NCI-H82 treated with DMSO at 0.1 percent for 48 hours (cell line): ENCODE results near the gene NUDT14.

ENCODE experiments used
- DNase-seq: peaks from one replicate; lab custom pipeline; 2025; ENCODE audit not compliant: unreplicated experiment; lab: John Stamatoyannopoulos, UW

NUDT14 gene

DNA sequence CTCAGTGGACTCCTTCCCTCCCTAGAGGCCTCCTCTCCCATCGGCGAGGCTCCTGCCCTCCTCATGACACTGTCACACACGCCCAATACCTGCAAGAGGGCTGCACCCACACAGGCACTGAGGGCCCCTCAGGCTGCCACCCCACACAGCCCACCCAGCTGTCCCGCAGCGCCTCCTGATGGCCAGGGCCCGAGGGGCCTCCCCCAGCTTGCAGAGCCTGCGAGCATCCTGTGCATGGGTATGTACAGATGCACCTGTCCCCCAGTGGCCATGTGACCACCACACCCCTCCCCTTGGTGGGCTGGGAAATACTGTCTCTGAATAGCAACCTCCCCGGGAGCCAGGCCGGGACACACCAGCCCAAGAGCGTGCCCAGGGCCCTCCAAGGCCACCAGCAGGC, 19.0 kb upstream of the NUDT14 start:
- no peak for DNase-seq

- DNase-seq: no peak
Observed at GRCh38 chr14:105199093-105199492, 18.0 kb upstream of the NUDT14 start.

GRCh38 chr14:105198588-105198987, 17.5 kb upstream of the NUDT14 start:
- no peak for DNase-seq

DNA sequence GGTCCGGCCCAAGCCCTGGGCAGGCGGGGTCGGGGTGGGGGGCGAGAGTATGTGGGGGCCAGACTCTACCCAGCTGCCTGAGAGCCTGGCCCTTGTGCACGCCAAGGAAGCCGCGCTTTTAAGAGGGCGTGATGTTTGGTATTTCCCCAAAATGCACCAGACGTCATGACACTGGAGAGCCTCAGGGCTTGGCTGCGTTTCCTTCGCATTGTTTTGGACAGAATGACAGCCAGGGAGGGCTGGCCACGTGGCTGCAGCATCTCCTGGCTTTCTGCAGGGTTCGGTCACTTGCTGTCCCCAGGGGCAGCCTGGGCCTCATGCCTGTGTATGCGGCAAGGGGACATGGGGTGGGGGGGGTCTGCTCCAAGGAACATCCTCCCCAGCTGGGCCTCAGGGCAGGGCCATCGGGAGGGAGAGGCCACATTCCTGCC, 16.1 kb upstream of the NUDT14 start:
- no peak for DNase-seq

- DNase-seq: no peak
Observed at GRCh38 chr14:105196265-105196960, 15.3 kb upstream of the NUDT14 start.

GRCh38 chr14:105195522-105196264, 14.6 kb upstream of the NUDT14 start:
- no peak for DNase-seq

- no peak for DNase-seq
Observed at GRCh38 chr14:105195051-105195450, 13.9 kb upstream of the NUDT14 start.

DNA sequence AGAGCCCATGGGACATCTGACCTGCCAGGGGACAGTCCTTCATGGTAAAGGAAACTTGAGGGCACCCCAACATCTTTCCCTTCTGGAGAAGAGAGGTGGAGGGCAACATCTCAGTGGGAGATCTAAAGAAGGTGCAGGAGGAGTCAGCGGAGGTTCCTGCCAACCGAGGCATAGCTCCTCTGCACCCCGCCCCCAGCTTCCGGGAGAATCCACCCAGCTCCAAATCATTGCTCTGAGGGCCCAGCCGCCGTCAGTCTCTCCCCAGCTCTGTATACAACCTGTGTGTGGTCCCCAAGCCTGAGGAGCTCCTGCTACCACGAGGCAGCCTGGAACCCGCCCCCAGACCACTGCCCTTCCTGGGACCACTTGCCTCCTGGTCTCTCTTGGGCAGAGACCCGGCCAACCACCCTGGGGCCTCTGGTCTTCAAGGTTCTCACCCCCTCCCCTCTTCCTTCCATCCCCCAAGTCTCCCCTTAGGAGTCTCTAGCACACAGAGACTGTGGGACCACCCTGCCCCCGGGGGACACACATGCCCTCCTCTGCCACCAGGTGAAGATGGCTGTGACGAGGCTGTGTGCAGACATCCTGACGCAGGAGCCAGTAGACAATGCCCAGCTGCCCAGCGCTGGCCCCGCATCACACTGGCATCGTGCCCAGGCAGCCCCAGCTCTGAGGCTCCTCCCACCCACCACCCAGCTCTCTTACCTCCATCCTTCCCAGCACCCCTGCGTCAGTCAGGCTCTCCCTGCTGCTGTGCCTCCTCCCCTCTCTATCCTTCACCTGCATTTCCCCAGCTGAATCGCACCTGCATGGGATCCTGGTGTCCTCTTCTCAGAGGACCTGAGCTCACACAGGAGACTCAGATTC, 13.0 kb upstream of the NUDT14 start:
- DNase-seq: no peak

- DNase-seq: no peak
Observed at GRCh38 chr14:105192866-105193731, 12.0 kb upstream of the NUDT14 start.

DNA sequence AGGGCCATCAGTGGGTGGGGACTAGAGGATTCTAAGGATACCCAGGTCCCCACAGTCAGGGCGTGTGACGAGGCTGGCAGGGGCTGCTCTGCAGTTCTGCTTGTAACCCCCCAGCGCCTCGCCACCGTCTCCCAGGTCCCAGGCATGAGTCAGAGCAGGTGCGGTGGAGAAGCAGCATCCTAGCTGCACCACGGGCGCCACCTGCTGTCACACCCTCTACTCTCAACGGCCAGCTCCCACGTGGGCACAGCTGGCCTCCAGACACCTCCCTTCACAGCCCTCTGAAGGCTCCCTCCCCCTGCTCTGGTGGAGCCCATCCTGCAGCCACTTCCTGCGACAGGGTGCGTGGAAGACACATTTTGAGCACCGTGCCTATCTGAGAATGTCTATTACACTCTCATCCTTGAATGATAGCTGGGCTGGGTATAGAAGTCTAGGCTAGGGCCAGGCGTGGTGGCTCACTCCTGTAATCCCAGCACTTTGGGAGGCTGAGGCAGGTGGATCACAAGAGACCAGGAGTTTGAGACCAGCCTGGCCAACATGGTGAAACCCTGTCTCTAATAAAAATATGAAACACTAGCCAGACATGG, 6.9 kb upstream of the NUDT14 start:
- no peak for DNase-seq

DNA sequence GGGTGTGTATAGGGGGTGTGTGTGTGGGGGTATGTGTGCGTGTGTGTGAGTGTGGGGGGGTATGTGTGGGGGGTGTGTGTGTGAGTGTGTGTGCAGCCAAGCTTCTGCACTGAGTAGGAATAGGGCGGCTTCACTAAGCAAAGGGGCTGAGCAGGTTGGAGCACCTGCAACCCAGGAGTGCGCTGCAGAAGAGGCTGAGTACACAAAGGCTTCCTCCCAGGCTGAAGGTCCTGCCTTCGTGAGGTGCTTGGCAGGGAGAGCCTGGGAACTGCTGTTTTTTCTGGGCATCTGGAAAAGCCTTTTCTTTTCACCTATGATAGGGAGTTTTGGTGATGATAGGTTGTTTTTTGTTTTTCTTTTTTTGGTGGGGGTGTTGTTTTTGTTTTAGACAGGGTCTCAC, 6.0 kb upstream of the NUDT14 start:
- DNase-seq: no peak

DNA sequence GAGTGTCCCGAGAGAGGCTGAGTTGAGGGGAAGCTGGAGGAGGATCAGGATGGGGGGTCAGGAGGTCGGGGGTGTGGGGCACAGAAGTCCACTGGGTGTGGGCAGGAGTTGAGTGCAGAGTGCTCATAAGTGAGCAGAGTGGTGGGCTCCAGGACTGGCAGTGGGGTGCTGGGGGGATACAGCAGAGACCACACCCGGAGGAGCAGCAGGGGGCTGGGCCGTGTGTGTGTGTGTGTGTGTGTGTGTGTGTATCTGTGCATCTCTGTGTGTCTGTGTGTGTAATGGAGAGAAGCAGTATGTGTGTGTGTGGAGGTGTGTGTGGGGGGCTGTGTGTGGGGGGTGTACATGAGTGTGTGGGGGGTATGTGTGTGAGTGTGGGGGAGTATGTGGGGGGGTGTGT, 4.9 kb upstream of the NUDT14 start:
- DNase-seq: no peak

DNA sequence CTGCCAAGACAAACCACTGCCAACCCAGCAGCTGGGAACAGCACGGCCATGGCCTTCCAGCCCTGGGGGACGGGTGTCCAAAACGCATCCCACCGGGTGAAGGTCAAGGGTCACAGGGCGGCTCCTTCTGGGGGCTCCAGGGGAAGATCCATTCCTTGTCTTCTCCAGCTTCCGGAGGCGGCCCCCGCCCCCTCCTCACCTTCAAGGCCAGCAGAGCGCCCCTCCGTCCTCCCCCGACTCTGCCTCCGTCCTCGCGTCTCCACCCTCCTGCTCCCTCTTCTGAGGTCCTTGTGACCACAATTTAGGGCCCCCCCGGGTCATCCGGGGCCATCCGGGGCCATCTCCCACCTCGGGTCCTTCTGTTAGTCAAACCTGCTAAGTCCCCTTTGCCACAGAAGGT, 3.9 kb upstream of the NUDT14 start:
- no peak for DNase-seq

DNA sequence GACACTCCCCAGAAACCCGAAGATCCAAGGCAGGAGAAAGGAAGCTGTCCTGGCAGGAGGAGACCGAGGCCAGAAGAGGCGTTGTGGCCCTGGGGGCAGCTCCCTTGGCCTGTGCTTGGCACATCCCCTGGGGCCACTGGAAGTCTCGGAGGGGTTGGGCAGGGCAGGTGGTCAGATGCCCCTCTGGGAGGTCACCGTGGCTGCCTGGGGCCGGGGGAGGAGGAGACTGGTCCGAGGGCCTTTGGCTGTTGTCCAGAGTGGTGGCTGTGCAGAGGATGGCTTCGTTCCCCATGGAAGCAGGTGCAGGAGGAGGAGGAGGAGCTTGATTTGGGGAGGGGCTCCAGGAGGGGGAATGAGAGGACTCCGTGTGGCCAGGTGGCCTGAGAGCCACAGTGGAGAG, 3.3 kb upstream of the NUDT14 start:
- no peak for DNase-seq

DNA sequence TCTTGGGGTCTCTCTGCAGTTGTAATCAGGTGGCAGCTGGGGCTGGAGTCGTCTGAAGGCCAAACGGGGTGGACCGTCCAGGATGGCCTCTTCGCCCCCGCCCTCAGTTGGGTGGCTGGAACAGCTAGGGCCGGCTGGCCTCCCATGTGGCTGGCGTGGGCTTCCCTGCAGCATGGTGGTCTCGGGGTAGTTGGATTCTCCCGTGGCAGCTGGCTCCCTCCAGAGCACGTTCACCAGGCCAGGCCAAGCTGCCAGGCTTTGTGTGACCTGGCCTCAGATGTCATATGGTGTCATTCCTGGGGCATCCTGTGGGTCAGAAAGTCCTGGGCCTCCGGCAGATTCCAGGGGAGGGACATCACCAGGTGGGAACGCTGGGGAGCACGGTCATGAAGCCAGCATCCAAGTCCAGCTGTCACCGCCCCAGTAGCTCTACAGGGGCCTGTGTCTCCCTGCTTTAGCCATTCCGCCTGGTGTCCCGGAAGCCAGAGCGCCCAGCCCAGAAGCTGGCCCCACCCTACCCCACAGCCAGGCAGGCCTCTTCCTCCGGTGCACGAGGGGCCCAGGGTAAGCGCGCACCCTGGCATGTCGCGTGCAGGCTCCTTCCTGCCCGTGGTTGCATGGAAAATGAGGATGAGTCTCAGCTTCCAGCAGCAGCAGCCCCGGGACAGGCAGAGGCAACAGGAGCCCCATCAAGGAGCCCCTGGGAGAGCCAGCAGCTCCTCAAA, 1.3 kb upstream of the NUDT14 start:
- no peak for DNase-seq

DNA sequence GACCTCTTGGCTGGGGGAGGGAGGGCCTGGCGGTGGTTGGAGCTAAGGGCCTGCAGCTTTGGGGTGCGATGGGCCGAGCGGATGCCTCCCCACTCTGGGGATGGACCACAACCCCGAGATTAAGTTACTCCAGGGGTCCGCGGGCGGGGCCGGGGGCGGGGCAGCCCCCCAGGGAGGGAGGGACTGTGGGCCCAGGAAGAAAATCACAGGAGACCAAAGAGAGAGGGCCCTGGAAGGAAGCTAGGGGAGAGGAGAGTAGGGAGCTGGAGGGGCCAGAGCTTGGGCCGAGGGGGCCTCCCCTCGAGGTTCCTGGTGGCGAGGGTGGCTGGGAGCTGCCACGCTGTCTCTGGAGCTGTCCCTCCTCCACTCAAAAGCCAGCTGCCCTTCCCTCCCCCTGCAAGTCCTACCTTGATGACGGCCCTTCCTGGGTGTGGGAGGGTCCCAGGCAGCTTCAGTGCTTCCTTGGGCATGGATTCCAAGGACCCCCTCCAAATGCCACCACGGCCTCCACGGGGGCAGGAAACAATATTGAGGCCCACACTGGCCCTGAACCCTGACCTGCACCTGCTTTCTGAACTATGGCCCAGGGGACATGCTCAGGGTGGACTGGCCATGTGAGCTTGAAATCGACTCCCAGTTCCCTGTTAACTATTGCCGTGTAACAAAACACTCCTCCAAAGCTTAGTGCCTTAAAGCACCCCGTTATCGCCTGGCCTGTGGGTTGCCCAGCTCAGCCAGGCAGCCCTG, 610 bp upstream of the NUDT14 start:
- DNase-seq: no peak

GRCh38 chr14:105179191-105179590, 1.9 kb downstream of the NUDT14 start:
- DNase-seq: no peak

GRCh38 chr14:105178868-105179140, 2.3 kb downstream of the NUDT14 start:
- DNase-seq: no peak
